HCT116 (cell line): ENCODE results near the gene RNGTT. TPM values are rescaled to one million over a fixed set of nuclear protein-coding genes. Genes with fewer than 3 reads are reported as not detected.

Source experiments
- ATAC-seq: fragments of 200-7000 bp; cut with Tn5 transposase; 2 replicates; pipeline ENCODE4 v1.9.1; 2020; ENCODE audit warnings: mild to moderate bottlenecking, moderate library complexity
- BruUV-seq: library from RNA; stranded (reverse); fragments of 400-500 nt; replicated peaks from 2 replicates; lab custom pipeline; 2021; lab: Mats Ljungman, UMichigan
- CTCF ChIA-PET: fragments of 300-600 bp; sonication (Branson Sonifier 250); formaldehyde crosslinking; loops from one replicate; lab custom pipeline; 2021; ENCODE audit warnings: antibody characterized with exemption; lab: Charles Lee
- POLR2A ChIA-PET: fragments of 300-600, 350-600 bp; sonication (Branson Sonifier 250); formaldehyde crosslinking; loops from one replicate; lab custom pipeline; 2021; ENCODE audit warnings: antibody characterized with exemption; lab: Charles Lee
- RAD21 ChIA-PET, 2 experiments: fragments of 300-600 bp; sonication (Branson Sonifier 250); formaldehyde crosslinking; loops; one replicate each; lab custom pipeline; 2023; ENCODE audit warnings: low total read pairs in 2 of 2; ENCODE audit not compliant: uncharacterized antibody in 2 of 2, unreplicated experiment in 2 of 2, low non-redundant PET in 1 of 2; lab: Charles Lee
- DNase-seq: peaks from one replicate; pipeline ENCODE4 v3.0.0-alpha.2; 2010; ENCODE audit warnings: low read depth, low spot score
- H2AFZ ChIP-seq: fragments of 200-600 bp; shearing (Covaris generic), sonication (generic); 2 replicates; pipeline ENCODE4 v1.6.1; 2017; ENCODE audit warnings: low read depth, mixed run types, mixed read lengths, antibody characterized with exemption, low read length; ENCODE audit not compliant: poor library complexity, severe bottlenecking
- H3K27ac ChIP-seq: 2 replicates; pipeline ENCODE4 v1.5.1; 2012; ENCODE audit warnings: low read depth, low read length
- H3K27me3 ChIP-seq: fragments of 200-600 bp; sonication (generic); 2 replicates; pipeline ENCODE4 v1.6.1; 2016; ENCODE audit warnings: mixed run types, low read length, mixed read lengths; ENCODE audit not compliant: insufficient read depth
- H3K36me3 ChIP-seq, 2 experiments: fragments of 200-500 bp in 1 of 2; fragments of 200-600 bp in 1 of 2; sonication (Bioruptor generic) in 1 of 2; sonication (generic) in 1 of 2; 2 replicates each; pipeline versions ENCODE4 v1.5.1 to v1.6.1; 2014 to 2016; ENCODE audit warnings: low read length in 2 of 2, inconsistent platforms in 1 of 2, mixed read lengths in 1 of 2, mixed run types in 1 of 2; ENCODE audit not compliant: insufficient read depth in 2 of 2, control insufficient read depth in 1 of 2
- H3K4me1 ChIP-seq, 2 experiments: fragments of 200-600 bp in 1 of 2; sonication (generic) in 1 of 2; 2 replicates each; pipeline versions ENCODE4 v1.5.1 to v1.6.1; 2012 to 2017; ENCODE audit warnings: low read length in 2 of 2, inconsistent platforms in 1 of 2, mild to moderate bottlenecking in 1 of 2, mixed read lengths in 1 of 2, mixed run types in 1 of 2, moderate library complexity in 1 of 2; ENCODE audit not compliant: insufficient read depth in 2 of 2, control insufficient read depth in 1 of 2
- H3K4me2 ChIP-seq: fragments of 200-600 bp; sonication (generic); 2 replicates; pipeline ENCODE4 v1.6.1; 2017; ENCODE audit warnings: mixed run types, low read length, mixed read lengths
- H3K4me3 ChIP-seq, 2 experiments: fragments of 200-600 bp in 1 of 2; sonication (generic) in 1 of 2; replicated peaks in 1 of 2; 2 replicates each; pipeline ENCODE4 v1.5.1; 2011 to 2016; ENCODE audit warnings: low read length in 2 of 2, control low read depth in 1 of 2, low read depth in 1 of 2, mild to moderate bottlenecking in 1 of 2, mixed read lengths in 1 of 2, mixed run types in 1 of 2
- H3K79me2 ChIP-seq: fragments of 200-600 bp; sonication (generic); 2 replicates; pipeline ENCODE4 v1.6.1; 2017; ENCODE audit warnings: mild to moderate bottlenecking, mixed run types, low read length, moderate library complexity, mixed read lengths; ENCODE audit not compliant: insufficient read depth
- H3K9ac ChIP-seq: fragments of 200-600 bp; sonication (generic); 2 replicates; pipeline ENCODE4 v1.6.1; 2016; ENCODE audit warnings: low read length, mixed read lengths
- H3K9me2 ChIP-seq: fragments of 200-600 bp; sonication (generic), shearing (Covaris generic); 2 replicates; pipeline ENCODE4 v1.6.1; 2017; ENCODE audit warnings: mixed run types, mild to moderate bottlenecking, moderate library complexity; ENCODE audit not compliant: insufficient read depth
- H3K9me3 ChIP-seq, 2 experiments: fragments of 200-500 bp in 1 of 2; fragments of 200-600 bp in 1 of 2; sonication (Bioruptor generic) in 1 of 2; sonication (generic) in 1 of 2; 2 replicates each; pipeline ENCODE4 v1.6.1; 2014 to 2017; ENCODE audit warnings: low read length in 2 of 2, mixed read lengths in 2 of 2, inconsistent platforms in 1 of 2, low read depth in 1 of 2, mild to moderate bottlenecking in 1 of 2, mixed run types in 1 of 2, moderate library complexity in 1 of 2; ENCODE audit not compliant: control insufficient read depth in 1 of 2, insufficient read depth in 1 of 2
- H4K20me1 ChIP-seq: fragments of 200-600 bp; sonication (generic), shearing (Covaris generic); 2 replicates; pipeline ENCODE4 v1.6.1; 2017; ENCODE audit warnings: mixed run types, mild to moderate bottlenecking, moderate library complexity; ENCODE audit not compliant: insufficient read depth
- ATF3 ChIP-seq: IDR thresholded peaks from 2 replicates; pipeline ENCODE4 v1.6.1; 2012
- CEBPB ChIP-seq: IDR thresholded peaks from 2 replicates; pipeline ENCODE4 v1.6.1; 2012; ENCODE audit warnings: low read depth
- EGR1 ChIP-seq: IDR thresholded peaks from 2 replicates; pipeline ENCODE4 v1.6.1; 2012; ENCODE audit warnings: low read depth
- ELF1 ChIP-seq: IDR thresholded peaks from 2 replicates; pipeline ENCODE4 v1.6.1; 2012; ENCODE audit warnings: low read depth, borderline replicate concordance
- EZH2 ChIP-seq: fragments of 200-600 bp; sonication (generic); IDR thresholded peaks from 2 replicates; pipeline ENCODE4 v1.6.1; 2017; ENCODE audit warnings: antibody characterized with exemption, mixed run types
- EZH2phosphoT487 ChIP-seq: fragments of 200-600 bp; IDR thresholded peaks from 2 replicates; pipeline ENCODE4 v1.6.1; 2018; ENCODE audit warnings: antibody characterized with exemption, borderline replicate concordance
- FOSL1 ChIP-seq: IDR thresholded peaks from 2 replicates; pipeline ENCODE4 v1.6.1; 2012; ENCODE audit warnings: low read depth
- MAX ChIP-seq: IDR thresholded peaks from 2 replicates; pipeline ENCODE4 v1.6.1; 2012
- RAD21 ChIP-seq: IDR thresholded peaks from 2 replicates; pipeline ENCODE4 v1.6.1; 2012; ENCODE audit warnings: low read depth, mild to moderate bottlenecking
- REST ChIP-seq: IDR thresholded peaks from 2 replicates; pipeline ENCODE4 v1.6.1; 2012; ENCODE audit warnings: low read depth
- SRF ChIP-seq: IDR thresholded peaks from 2 replicates; pipeline ENCODE4 v1.6.1; 2012; ENCODE audit warnings: low read depth
- TCF7L2 ChIP-seq: IDR thresholded peaks from 2 replicates; pipeline ENCODE4 v1.7.0; 2011; ENCODE audit warnings: borderline replicate concordance, inconsistent platforms; ENCODE audit not compliant: insufficient read depth, insufficient read length; ENCODE audit errors: extremely low read depth
- YY1 ChIP-seq: IDR thresholded peaks from 2 replicates; pipeline ENCODE4 v1.6.1; 2011; ENCODE audit warnings: low read length, low read depth, moderate library complexity, mild to moderate bottlenecking; ENCODE audit not compliant: insufficient replicate concordance; ENCODE audit errors: extremely low read depth
- ZBTB33 ChIP-seq: IDR thresholded peaks from 2 replicates; pipeline ENCODE4 v1.6.1; 2011; ENCODE audit warnings: mild to moderate bottlenecking, low read length, moderate library complexity; ENCODE audit not compliant: insufficient replicate concordance; ENCODE audit errors: extremely low read depth
- ZFX ChIP-seq: fragments of 450-650 bp; IDR thresholded peaks from 2 replicates; pipeline ENCODE4 v1.6.1; 2017
- intact Hi-C: fragments of 100-400 bp; cut with micrococcal nuclease; formaldehyde crosslinking; loops from 2 replicates; pipeline ENCODE4 v1.10.0; 2022
- total RNA-seq: library from RNA; stranded (reverse); gene quantifications from one replicate; pipeline ENCODE4 v1.2.1, GENCODE V29; 2021; ENCODE audit not compliant: unreplicated experiment

RNGTT gene
- total RNA-seq, 1 experiment from 2014 or later: 23.0 TPM

GRCh38 chr6:88631830-88632229, 331.6 kb downstream of the RNGTT start:
- BruUV-seq: no TSS peak
- CTCF ChIA-PET: no interaction called here
- intact Hi-C loops: no loop called here
- Histone ChIP-seq H3K36me3 (no peaks in the 10 kb centered on the region), H3K4me2 (no peak overlapping the region), H3K27me3 (no peaks in the 10 kb centered on the region), H4K20me1 (no peaks in the 10 kb centered on the region; the same call in 1 of the 2 replicates), H3K4me3 (no peak overlapping the region), H3K9me2 (no peaks in the 10 kb centered on the region), H2AFZ (no peak overlapping the region), H3K79me2 (no peaks in the 10 kb centered on the region), H3K4me1 (peaks cover 5 to 7% of the 10 kb centered on the region in 2 experiments), H3K9ac (no peak overlapping the region), H3K9me3 (no peaks in the 10 kb centered on the region), H3K27ac (no peak overlapping the region)
- ATAC-seq (no peak), DNase-seq (no peak)
- POLR2A ChIA-PET: no interaction called here
- TF ChIP-seq ELF1 (no peak), FOSL1 (no peak), ZBTB33 (no peak), EZH2 (no peak), TCF7L2 (no peak), MAX (no peak), ATF3 (no peak), SRF (no peak), ZFX (no peak), EZH2phosphoT487 (no peak), CEBPB (no peak), YY1 (no peak), REST (no peak), RAD21 (no peak), EGR1 (no peak)
- RAD21 ChIA-PET: no interaction called here
